D721Med (cell line): ENCODE data around the gene BRICD5.

Source experiments
- DNase-seq: peaks from one replicate; pipeline ENCODE4 v3.0.0; 2011; ENCODE audit warnings: low spot score; ENCODE audit not compliant: insufficient read length
- FAIRE-seq: peaks from 2 replicates; lab custom pipeline; 2011; peaks lifted over from hg19 to GRCh38; lab: Jason Lieb, UNC
- CTCF ChIP-seq: IDR thresholded peaks from 2 replicates; pipeline ENCODE4 v1.5.1; 2012; ENCODE audit warnings: mild to moderate bottlenecking, control low read depth; ENCODE audit not compliant: insufficient read depth; ENCODE audit errors: missing control alignments

Gene BRICD5

GRCh38 chr16:2236337-2237101 lies 25.9 kb upstream of the BRICD5 start, which contains the start of gene DNASE1L2:
DNASE1L2 (plus strand) TSS chr16:2236444; CDS start chr16:2236817, 373 bp downstream.
- no peak for TF ChIP-seq CTCF
- DNase-seq (no peak), FAIRE-seq (no peak)

GRCh38 chr16:2235695-2236336 lies 25.2 kb upstream of the BRICD5 start:
- FAIRE-seq, result no peak
- TF ChIP-seq CTCF, result no peak
- DNase-seq, result no peak

- FAIRE-seq, result no peak
- no peak for TF ChIP-seq CTCF
- no peak for DNase-seq
Measured at GRCh38 chr16:2235234-2235651, 24.6 kb upstream of the BRICD5 start.

GRCh38 chr16:2234813-2235170 lies 24.1 kb upstream of the BRICD5 start:
- DNase-seq (no peak), FAIRE-seq (no peak)
- no peak for TF ChIP-seq CTCF

- DNase-seq (no peak), FAIRE-seq (no peak)
- no peak for TF ChIP-seq CTCF
Measured at GRCh38 chr16:2233872-2234812, 23.5 kb upstream of the BRICD5 start.

GRCh38 chr16:2233046-2233775 lies 22.5 kb upstream of the BRICD5 start:
- DNase-seq (no peak), FAIRE-seq (no peak)
- no peak for TF ChIP-seq CTCF
